ENCODE data around the gene TGIF2.
"Not testable (repeated sequence)": the region's sequence is repeated elsewhere in the genome, so short reads cannot be mapped to it uniquely, and the experiment has no call there.

Gene TGIF2

GRCh38 chr20:36620917-36621316 is 47.5 kb downstream of the TGIF2 start:
- DNase-seq: no peak

DNA sequence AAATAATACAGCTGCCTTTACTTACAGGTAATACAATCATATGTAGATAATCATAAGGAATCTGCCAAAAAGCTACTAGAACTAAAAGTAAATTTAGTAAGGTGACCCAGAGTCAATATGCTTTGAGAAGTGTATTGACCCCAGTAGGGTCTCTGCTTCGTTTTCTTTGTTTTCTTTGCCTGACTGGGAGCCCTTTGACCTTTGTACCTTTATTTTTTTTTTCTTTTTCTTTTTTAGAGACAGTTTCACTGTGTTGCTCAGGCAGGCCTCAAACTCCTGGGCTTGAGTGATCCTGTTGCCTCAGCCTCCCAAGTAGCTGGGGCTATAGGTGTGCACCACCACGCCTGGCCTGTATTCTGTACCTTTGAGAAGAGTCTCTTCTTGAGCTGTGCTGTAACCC is 50.0 kb downstream of the TGIF2 start:
- DNase-seq: no peak

- peak; percentile 89 for DNase-seq
Observed at GRCh38 chr20:36624068-36624943, 50.9 kb downstream of the TGIF2 start.

DNA sequence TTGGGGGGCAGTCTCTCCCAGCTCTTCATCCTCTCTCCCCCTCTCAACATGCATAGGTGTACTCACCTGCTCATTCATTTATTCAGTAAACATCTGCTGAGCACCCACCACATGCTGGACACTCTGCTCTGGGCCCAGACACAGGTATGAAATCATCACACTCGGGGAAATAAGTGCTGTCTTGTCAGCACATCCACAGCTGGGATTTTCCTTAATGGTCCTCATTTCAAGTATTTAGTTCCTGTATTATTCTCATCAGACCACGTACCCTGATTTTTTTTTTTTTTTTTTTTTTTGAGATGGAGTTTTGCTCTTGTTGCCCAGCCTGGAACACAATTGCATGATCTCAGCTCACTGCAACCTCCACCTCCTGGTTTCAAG is 51.5 kb downstream of the TGIF2 start:
- DNase-seq: peak; percentile 81

GRCh38 chr20:36628076-36628475 is 54.7 kb downstream of the TGIF2 start:
- no peak for DNase-seq

DNA sequence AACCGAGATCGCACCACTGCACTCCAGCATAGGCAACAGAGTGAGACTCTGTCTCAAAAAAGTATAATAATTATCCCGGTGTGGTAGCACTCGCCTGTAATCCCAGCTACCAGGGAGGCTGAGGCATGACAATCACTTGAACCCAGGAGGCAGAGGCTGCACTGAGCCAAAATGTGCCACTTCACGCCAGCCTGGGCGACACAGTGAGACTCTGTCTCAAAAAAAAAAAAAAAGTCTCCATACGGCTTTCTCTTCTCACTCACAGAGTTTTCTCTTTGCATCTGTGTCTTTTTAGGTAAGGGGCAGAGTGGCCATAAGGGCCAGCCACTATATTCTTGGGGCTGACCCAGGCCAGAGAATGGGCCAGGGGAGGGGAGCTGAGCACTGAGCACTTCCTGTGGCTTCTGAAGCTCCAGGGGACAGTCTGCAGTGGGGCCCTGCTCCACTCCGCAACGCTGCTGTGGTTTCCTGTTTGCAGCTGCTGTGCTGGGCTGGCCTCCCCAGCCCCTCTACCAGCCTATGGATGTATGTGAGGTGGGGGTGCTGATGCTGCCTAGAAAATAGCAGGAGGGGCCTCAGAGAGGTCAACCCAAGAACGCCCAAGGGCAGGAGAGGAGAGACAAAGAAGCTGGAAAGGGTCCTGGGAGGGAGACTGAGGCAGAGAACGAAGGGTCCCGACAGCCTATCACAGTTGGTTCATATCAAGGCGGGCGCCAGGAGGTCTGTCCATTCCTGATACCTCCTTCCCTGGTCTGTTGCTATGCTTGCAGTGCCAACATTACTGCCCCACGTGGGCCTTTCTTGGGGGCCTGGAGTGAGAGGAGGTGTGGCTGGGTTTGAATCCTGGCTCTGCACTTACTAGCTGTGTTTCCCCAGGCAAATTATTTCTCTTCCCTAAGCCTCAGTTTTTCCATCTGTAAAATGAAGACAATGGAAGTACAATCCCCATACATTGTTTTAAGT is 56.6 kb downstream of the TGIF2 start:
- DNase-seq: no peak

DNA sequence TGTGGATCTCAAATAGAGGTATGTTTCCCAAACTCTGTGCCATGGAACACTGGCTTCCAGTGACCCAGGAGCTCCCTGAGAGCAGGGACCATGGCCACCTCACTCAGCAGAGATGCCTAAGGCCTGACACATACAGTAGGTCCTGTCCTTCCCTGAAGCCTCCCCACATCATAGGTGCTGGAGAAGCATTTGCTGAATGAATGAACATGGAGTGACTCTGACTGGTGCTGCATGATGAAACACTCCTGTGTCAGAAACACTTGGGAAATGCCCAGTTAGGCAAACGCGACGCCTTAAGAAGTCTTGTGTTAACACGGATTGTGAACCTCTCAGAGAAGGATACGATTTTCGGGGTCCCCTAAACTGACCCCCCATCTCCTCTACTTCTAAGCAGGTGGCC is 58.2 kb downstream of the TGIF2 start:
- DNase-seq: no peak

- no peak for DNase-seq
Observed at GRCh38 chr20:36632147-36632486, 58.7 kb downstream of the TGIF2 start.

DNA sequence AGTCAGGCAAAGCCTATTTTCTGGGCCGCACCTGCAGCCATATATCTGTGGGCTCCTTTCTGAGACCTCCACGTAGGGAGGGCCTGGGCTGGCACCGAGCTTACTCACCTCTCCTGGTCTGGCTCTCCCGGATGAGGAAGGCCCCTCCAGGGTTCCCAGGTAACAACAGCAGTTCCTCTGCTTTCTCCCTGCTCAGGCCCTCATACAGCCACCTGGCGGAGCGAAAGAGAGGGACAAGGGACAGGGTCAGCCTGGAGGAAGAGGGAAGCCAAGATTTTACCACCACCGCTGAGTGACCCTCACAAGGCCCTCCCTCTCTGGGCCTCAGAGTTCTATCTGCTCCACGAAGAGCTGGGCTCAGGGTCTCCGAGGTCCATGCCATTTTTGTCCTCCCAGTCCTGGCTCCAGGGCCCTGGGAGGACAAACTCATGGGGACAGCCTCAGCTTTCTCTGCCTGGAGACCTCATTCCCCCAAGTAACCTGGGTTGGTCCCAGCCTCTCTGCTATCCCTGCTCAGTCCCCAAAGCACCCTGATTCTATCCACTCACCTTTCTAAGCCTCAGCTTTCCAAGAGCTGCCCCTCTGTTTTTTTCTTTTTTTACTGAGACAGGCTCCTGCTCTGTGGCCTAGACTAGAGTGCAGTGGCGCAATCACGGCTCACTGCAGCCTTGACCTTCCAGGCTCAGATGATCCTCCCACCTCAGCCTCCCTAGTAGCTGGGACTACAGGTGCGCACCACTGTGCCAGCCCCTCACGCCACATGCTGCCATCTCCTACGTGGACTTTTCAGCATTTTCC is 59.3 kb downstream of the TGIF2 start:
- DNase-seq: no peak

DNA sequence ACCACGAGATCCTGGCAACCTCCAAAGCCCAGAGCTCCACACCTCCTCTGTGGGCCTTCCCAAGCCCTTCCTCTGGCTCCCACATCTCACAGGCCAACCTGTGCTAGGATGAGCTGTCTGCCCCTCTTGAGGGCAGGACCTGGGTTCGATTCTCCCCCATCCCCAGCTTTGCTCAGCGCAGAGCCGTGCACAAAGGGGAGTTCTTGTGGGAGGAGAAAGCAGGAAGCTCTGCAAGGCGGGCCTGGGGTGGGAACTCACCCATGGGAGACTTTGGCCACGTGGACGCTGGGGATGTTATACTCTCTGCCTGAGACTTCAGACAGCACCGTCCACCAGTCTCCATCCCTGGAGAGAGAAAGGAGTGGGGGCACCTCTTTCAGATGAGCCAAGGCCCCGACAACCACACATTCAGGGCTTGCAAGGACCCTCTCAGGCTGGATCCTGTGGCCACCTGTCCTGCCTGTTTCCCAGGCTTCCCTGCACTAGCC is 59.9 kb downstream of the TGIF2 start:
- no peak for DNase-seq

DNA sequence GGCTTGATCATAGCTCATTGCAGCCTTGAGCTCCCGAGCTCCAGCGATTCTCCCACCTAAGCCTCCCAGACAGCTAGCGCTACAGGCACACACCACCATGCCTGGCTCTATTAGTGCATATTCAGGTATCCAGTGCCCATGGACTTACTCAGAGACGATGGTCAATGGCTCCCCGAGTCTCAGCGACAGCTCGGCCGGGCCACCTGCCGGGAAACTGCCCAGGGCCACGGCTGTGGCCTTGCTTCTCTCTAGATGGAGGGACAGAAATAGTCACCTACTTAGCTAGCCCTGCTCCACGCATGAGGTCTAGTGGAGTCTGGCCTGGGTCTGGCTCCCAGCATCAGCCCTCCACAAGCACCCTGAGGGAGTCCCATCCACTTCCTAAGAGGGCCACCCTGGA is 60.9 kb downstream of the TGIF2 start:
- DNase-seq: no peak

- DNase-seq: not testable (repeated sequence)
Observed at GRCh38 chr20:36638876-36639400, 65.5 kb downstream of the TGIF2 start.

- no peak for DNase-seq
Observed at GRCh38 chr20:36641506-36641843, 68.1 kb downstream of the TGIF2 start.

GRCh38 chr20:36642136-36642535 is 68.7 kb downstream of the TGIF2 start:
- DNase-seq: no peak

Data from NCI-H2029 treated with DMSO at 0.1 percent for 48 hours (cell line).